Skeletal muscle satellite cell (primary cell): ENCODE data around the gene OR5K3.
"Not testable (repeated sequence)": the region's sequence is repeated elsewhere in the genome, so short reads cannot be mapped to it uniquely, and the experiment has no call there.

Experiments used
- H3K27me3 ChIP-seq: 2 replicates; pipeline ENCODE4 v1.7.0; 2013; ENCODE audit warnings: low read length; ENCODE audit not compliant: control insufficient read depth, insufficient read depth
- H3K36me3 ChIP-seq: 2 replicates; pipeline ENCODE4 v1.7.0; 2013; ENCODE audit warnings: mild to moderate bottlenecking, control low read depth, low read length; ENCODE audit not compliant: insufficient read depth
- H3K4me1 ChIP-seq: 2 replicates; pipeline ENCODE4 v1.7.0; 2013; ENCODE audit warnings: low read length; ENCODE audit not compliant: control insufficient read depth, insufficient read depth
- H3K4me2 ChIP-seq: 2 replicates; pipeline ENCODE4 v1.7.0; 2013; ENCODE audit warnings: mild to moderate bottlenecking, low read length
- H3K4me3 ChIP-seq: 2 replicates; pipeline ENCODE4 v1.7.0; 2013; ENCODE audit warnings: low read length
- H3K9ac ChIP-seq: 2 replicates; pipeline ENCODE4 v1.7.0; 2013; ENCODE audit warnings: mild to moderate bottlenecking, low read depth, low read length, moderate library complexity
- H3K9me3 ChIP-seq: replicated peaks from 2 replicates; pipeline ENCODE4 v1.7.0; 2013; ENCODE audit warnings: mild to moderate bottlenecking, control low read depth, low read length

Gene OR5K3

DNA sequence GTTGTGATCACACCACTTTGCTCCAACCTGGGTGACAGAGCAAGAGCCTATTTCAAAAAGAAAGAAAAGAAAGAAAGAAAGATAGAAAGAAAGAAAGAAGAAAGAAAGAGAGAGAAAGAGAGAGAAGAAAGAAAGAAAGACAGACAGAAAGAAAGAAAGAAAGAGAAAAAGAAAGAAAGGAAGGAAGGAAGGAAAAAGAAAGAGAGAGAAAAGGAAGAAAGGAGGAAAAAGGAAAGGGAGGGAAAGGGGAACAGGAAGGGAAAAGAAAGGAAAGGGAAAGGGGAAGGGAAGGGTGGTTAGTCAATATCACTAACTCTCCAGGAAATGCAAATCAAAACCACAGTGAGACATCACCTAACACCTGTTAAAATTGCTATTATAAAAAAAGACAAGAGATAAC is 18.6 kb upstream of the OR5K3 start:
- no peaks in the 10 kb centered on the region for H3K9me3 ChIP-seq
- no peaks in the 10 kb centered on the region for H3K36me3 ChIP-seq
- no peak overlapping the region for H3K9ac ChIP-seq
- no peak overlapping the region for H3K4me3 ChIP-seq
- no peaks in the 10 kb centered on the region for H3K27me3 ChIP-seq
- no peaks in the 10 kb centered on the region for H3K4me1 ChIP-seq
- no peak overlapping the region for H3K4me2 ChIP-seq

DNA sequence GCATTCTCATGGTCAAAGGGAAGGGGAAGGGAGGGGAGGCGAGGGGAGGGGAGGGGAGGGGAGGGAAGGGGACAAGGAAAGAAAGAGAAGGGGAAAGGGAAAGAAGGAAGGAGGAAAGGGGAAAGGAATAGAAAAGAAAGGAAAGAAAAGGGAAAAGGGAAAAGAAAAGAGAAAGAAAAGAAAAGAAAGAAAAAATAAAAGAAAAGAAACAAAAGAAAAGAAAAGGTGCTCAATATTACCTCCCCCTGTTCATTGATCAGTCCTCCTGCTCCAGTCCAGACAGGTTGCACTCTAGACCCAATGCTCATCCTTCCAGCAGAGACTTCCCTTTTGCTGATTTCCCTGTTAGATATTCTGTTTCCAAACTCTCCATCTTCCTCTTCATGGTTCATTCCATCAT is 18.0 kb upstream of the OR5K3 start:
- Histone ChIP-seq H3K9me3 (no peaks in the 10 kb centered on the region), H3K36me3 (no peaks in the 10 kb centered on the region), H3K4me2 (no peak overlapping the region), H3K4me1 (no peaks in the 10 kb centered on the region), H3K27me3 (no peaks in the 10 kb centered on the region), H3K9ac (no peak overlapping the region), H3K4me3 (no peak overlapping the region)

DNA sequence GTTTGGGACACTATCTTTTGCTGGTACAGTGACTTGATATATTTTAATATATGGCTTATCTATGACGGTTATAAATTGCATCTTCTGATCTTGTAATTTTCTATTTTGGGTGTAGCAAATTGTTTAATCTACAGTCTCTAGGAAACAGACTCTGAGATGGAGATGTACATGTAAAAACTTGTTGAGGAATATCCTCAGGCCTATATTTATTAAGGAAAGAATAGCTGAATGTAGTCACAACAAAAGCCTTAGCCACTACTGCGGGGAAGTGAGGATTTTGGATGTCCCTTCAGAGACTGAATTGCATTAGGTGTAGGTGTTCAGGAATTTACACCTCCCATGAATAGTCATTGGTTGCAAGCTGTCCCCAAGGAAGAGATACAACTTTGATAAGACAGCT is 13.8 kb upstream of the OR5K3 start:
- H3K4me1 ChIP-seq, result no peaks in the 10 kb centered on the region
- no peaks in the 10 kb centered on the region for H3K27me3 ChIP-seq
- H3K4me3 ChIP-seq, result no peak overlapping the region
- H3K9ac ChIP-seq, result no peak overlapping the region
- no peaks in the 10 kb centered on the region for H3K9me3 ChIP-seq
- H3K4me2 ChIP-seq, result no peak overlapping the region
- no peaks in the 10 kb centered on the region for H3K36me3 ChIP-seq

DNA sequence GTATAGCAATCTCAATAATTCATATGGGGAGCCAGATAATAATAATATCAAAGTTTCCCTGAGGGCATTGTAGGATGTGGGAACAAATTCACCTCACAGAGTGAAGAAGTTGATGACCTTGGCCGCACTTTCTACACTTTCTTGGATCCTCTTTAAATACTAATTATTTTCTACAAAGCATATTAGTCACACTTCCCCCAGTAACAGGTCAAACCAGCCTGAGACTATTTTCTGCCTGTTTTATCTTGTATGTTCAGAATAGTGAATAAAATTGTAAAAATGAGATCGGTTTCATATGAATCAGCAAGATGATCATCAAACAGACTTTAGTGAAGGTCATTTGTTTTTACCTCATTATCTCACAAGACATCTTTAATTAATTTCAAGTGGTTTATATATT is 2.3 kb upstream of the OR5K3 start:
- Histone ChIP-seq H3K9me3 (no peaks in the 10 kb centered on the region), H3K4me2 (no peak overlapping the region), H3K9ac (no peak overlapping the region), H3K27me3 (peaks cover 5% of the 10 kb centered on the region), H3K4me1 (no peaks in the 10 kb centered on the region), H3K36me3 (no peaks in the 10 kb centered on the region), H3K4me3 (no peak overlapping the region)

DNA sequence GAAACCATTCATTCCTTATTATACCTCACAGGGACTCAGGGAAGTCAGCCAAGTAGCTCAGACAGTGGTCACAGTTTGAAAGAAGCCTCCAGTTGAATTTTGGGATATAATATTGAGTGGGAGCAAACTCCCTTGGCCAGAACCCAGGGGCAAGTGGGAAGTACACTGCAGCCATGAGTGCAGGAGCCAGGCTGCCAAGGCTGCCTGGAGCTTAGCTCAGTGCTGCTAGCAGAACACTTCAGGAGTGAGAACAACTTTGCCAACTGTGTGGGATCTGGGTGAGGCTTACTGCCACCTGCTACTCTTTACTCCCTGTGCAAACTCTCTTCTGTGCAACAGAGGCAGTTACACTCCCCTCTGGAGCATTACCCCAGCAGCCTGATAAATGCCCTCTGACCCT is 4.6 kb downstream of the OR5K3 start:
- no peak overlapping the region for H3K4me2 ChIP-seq
- H3K4me1 ChIP-seq, result no peaks in the 10 kb centered on the region
- H3K9me3 ChIP-seq, result no peaks in the 10 kb centered on the region
- H3K27me3 ChIP-seq, result peaks cover 5% of the 10 kb centered on the region
- H3K36me3 ChIP-seq, result no peaks in the 10 kb centered on the region
- H3K9ac ChIP-seq, result no peak overlapping the region
- H3K4me3 ChIP-seq, result no peak overlapping the region

DNA sequence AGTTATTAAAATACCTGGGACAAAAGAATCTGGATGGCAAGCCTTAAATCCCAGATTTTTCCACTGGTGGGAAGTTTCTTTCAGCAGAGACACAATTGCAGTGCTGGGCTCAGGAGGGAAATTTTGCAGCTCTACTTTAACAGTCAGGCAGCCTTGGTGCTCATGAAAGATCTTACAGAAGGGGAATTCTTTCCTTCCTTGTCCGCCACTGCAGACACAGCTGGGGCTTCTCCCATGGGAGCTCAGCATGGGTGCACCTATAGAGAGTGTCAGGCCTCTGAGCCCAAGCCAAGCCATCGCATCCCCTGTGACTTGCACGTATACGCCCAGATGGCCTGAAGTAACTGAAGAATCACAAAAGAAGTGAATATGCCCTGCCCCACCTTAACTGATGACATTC is 6.0 kb downstream of the OR5K3 start:
- H3K27me3 ChIP-seq, H3K4me2 ChIP-seq, H3K4me1 ChIP-seq, H3K4me3 ChIP-seq, H3K9ac ChIP-seq, H3K36me3 ChIP-seq, H3K9me3 ChIP-seq: not testable (repeated sequence)

DNA sequence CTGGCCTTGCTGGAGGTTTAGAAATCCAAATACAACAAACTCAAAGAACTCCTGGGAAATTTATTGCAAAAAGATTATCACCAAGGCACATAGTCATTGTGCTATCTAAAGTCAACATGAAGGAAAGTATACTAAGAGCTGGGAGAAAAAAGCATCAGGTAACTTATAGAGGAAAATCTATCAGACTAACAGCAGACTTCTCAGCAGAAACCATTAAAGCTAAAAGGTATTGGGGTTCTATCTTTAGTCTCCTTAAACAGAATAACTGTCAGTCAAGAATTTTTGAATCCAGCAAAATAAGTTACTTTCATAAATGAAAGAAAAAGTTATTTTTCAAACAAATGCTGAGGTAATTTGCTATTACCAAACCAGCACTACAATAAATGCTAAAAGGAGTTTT is 8.0 kb downstream of the OR5K3 start:
- no peaks in the 10 kb centered on the region for H3K36me3 ChIP-seq
- H3K4me3 ChIP-seq, result no peak overlapping the region
- H3K4me1 ChIP-seq, result no peaks in the 10 kb centered on the region
- no peak overlapping the region for H3K9ac ChIP-seq
- no peaks in the 10 kb centered on the region for H3K9me3 ChIP-seq
- H3K27me3 ChIP-seq, result no peaks in the 10 kb centered on the region
- no peak overlapping the region for H3K4me2 ChIP-seq

DNA sequence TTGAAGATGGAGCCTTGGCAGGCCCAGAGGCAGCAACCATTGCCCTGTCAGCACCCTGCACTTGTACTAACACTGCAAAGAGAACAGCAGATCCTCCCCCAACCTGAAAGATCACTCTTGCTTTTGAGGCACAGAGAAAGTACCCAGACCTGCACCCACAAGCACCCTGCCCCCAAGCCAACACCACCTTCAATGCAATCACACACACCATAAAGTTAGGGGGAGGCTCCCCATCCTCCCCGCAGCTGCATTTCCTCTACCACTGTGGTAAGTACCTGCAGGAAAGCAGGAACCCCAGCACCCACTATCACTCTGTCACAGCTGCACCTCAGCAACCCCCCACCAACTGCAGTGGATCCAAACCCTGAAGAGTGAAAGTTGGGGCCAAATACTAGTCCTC is 12.0 kb downstream of the OR5K3 start:
- no peaks in the 10 kb centered on the region for H3K36me3 ChIP-seq
- no peak overlapping the region for H3K4me3 ChIP-seq
- H3K27me3 ChIP-seq, result no peaks in the 10 kb centered on the region
- no peaks in the 10 kb centered on the region for H3K4me1 ChIP-seq
- H3K9ac ChIP-seq, result no peak overlapping the region
- no peaks in the 10 kb centered on the region for H3K9me3 ChIP-seq
- no peak overlapping the region for H3K4me2 ChIP-seq

DNA sequence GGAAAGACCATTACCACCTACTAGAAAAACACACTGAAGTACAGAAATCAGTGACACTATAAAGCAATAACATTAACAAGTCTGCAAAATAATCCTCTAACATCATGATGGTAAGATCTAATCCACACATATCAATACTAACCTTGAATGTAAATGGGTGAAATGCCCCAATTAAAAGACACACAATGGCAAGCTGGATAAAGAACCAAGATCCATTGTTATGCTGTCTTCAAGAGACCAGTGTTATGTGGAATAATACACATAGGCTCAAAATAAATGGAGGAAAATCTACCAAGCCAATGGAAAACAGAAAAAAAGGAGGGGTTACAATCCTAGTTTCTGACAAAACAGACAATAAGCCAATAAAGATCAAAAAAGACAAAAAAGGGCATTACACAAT is 13.5 kb downstream of the OR5K3 start:
- H3K27me3 ChIP-seq, result no peaks in the 10 kb centered on the region
- no peak overlapping the region for H3K4me3 ChIP-seq
- H3K4me2 ChIP-seq, result no peak overlapping the region
- no peak overlapping the region for H3K9ac ChIP-seq
- no peaks in the 10 kb centered on the region for H3K9me3 ChIP-seq
- no peaks in the 10 kb centered on the region for H3K36me3 ChIP-seq
- no peaks in the 10 kb centered on the region for H3K4me1 ChIP-seq

DNA sequence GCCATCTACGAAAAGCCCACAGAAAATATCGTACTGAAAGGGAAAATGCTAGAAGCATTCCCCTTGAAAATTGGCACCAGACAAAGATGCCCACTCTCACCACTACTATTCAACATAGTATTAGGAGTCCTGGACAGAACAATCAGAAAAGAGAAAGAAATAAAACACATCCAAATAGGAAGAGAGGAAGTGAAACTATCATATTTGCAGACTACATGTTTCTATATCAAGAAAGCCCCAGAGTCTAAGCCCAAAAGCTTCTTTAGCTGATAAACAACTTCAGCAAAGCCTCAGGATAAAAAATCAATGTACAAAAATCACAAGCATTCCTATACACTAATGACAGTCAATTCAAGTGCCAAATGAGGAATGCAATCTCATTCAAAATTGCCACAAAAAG is 15.6 kb downstream of the OR5K3 start:
- H3K4me3 ChIP-seq, result no peak overlapping the region
- no peaks in the 10 kb centered on the region for H3K4me1 ChIP-seq
- H3K27me3 ChIP-seq, result no peaks in the 10 kb centered on the region
- H3K36me3 ChIP-seq, result no peaks in the 10 kb centered on the region
- H3K9me3 ChIP-seq, result no peaks in the 10 kb centered on the region
- no peak overlapping the region for H3K4me2 ChIP-seq
- no peak overlapping the region for H3K9ac ChIP-seq

DNA sequence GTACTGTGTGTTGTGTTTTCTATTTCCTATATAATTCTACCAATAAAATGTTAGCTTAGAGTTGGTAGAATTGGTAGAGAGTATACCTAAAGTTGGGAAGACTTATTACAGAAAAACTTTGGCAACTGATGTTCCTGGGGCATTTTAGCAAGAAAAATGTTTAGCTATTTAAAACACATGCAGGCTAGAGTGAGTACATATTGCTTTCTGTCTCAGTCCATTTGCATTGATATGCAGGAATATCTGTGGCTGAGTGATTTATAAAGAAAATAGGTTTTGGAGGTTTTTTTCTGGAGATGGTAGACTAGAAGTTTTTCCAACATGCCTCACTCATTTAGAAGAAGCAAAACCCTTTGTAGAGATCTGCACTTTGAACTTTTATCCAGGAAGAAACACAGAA is 42.1 kb downstream of the OR5K3 start:
- H3K4me2 ChIP-seq, result no peak overlapping the region
- no peaks in the 10 kb centered on the region for H3K27me3 ChIP-seq
- H3K4me3 ChIP-seq, result no peak overlapping the region
- peaks cover 3% of the 10 kb centered on the region for H3K9me3 ChIP-seq
- H3K36me3 ChIP-seq, result no peaks in the 10 kb centered on the region
- H3K9ac ChIP-seq, result no peak overlapping the region
- no peaks in the 10 kb centered on the region for H3K4me1 ChIP-seq

DNA sequence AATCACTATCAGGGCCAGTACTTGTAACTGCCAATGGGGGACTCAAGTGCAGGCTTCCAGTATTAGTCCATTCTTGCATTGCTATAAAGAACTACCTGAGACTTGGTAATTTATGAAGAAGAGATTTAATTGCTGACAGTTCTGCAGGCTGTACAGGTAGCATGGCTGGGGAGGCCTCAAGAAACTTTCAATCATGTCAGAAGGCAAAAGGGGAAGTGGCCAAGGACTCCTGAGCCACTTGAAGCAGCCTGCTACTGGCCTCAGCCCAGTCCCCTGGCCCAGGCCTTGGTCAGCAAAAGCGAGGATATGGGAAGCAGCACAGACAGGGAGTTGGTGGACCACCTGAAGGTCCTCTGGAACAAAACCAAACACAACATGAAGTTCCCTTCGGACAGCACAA is 43.3 kb downstream of the OR5K3 start:
- Histone ChIP-seq H3K9ac (no peak overlapping the region), H3K4me2 (no peak overlapping the region), H3K27me3 (no peaks in the 10 kb centered on the region), H3K36me3 (no peaks in the 10 kb centered on the region), H3K9me3 (peaks cover 3% of the 10 kb centered on the region), H3K4me1 (no peaks in the 10 kb centered on the region), H3K4me3 (no peak overlapping the region)

DNA sequence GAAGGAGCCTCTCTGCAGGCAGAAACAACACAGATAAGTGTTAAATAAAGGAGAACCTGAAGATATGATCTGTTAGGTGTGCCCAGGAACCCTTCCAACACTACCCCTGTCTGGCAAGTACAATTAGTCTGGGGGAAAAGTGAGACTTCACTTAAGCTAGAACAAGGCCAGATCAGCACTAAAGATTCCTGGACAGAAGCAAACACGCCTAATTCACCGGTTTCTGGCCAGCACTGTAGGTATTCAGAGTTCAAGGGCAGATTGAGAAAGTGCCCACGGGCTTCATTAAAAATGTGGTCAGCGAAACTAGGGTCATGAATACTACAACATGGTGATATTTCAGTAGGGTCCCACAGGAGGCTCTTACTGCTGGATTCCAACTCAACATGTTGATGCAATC is 43.9 kb downstream of the OR5K3 start:
- no peaks in the 10 kb centered on the region for H3K27me3 ChIP-seq
- no peak overlapping the region for H3K9ac ChIP-seq
- no peak overlapping the region for H3K4me2 ChIP-seq
- H3K36me3 ChIP-seq, result no peaks in the 10 kb centered on the region
- no peaks in the 10 kb centered on the region for H3K4me1 ChIP-seq
- no peak overlapping the region for H3K4me3 ChIP-seq
- H3K9me3 ChIP-seq, result no peaks in the 10 kb centered on the region
